Keratinocyte (primary cell): ENCODE measurements around the gene DLGAP1.

Experiments
- EZH2 ChIP-seq: IDR thresholded peaks from one replicate; pipeline ENCODE4 v1.6.1; 2012; ENCODE audit warnings: inconsistent platforms, mild to moderate bottlenecking, low read length, moderate library complexity
- TF ChIP-seq, protein P1 (sequence below), 3 experiments: IDR thresholded peaks in 1 of 3; conservative IDR thresholded peaks in 1 of 3; optimal IDR thresholded peaks in 1 of 3; 2 replicates in 2 of 3; 3 replicates in 1 of 3; pipeline versions ENCODE3 to v1.5.1; 2011; ENCODE audit warnings: low read length in 3 of 3, mild to moderate bottlenecking in 3 of 3, moderate library complexity in 2 of 3, control low read depth in 1 of 3, inconsistent platforms in 1 of 3; ENCODE audit not compliant: insufficient read depth in 2 of 3; ENCODE audit errors: extremely low read depth in 1 of 3

DNA sequence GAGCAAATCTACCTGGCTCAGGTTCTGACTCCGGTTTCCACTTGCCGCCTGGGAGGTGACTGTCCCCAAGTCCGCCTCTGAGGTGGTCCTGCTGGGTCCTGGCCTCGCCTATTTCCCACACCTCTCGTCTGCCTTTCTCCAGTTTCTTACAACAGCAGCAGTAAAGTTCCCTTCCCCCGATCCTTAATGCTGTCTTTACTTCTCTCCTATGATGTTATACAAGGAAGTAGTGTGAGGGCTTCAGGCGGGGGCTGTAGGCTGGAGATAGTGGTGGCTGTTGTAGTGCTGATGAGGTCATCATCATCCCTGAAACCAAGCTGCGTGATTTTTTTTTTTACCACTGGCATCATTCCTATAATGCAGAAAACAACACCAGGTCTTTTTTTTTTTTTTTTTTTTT, 986.3 kb downstream of the DLGAP1 start:
- TF ChIP-seq, protein P1, sequence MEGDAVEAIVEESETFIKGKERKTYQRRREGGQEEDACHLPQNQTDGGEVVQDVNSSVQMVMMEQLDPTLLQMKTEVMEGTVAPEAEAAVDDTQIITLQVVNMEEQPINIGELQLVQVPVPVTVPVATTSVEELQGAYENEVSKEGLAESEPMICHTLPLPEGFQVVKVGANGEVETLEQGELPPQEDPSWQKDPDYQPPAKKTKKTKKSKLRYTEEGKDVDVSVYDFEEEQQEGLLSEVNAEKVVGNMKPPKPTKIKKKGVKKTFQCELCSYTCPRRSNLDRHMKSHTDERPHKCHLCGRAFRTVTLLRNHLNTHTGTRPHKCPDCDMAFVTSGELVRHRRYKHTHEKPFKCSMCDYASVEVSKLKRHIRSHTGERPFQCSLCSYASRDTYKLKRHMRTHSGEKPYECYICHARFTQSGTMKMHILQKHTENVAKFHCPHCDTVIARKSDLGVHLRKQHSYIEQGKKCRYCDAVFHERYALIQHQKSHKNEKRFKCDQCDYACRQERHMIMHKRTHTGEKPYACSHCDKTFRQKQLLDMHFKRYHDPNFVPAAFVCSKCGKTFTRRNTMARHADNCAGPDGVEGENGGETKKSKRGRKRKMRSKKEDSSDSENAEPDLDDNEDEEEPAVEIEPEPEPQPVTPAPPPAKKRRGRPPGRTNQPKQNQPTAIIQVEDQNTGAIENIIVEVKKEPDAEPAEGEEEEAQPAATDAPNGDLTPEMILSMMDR (optimal IDR thresholded peaks at IDR 0.05 in 1 of 3, IDR thresholded peaks at IDR 0.05 in 1 of 3, conservative IDR thresholded peaks at IDR 0.05 in 1 of 3; ENCODE audit: extremely low read depth in 1 of 3, insufficient read depth in 2 of 3, low read length in 3 of 3): no peak
- TF ChIP-seq EZH2: no peak
